GM23338 (cell line): ENCODE data around the gene IRAK2. TPM values are rescaled to one million over a fixed set of nuclear protein-coding genes. Genes with fewer than 3 reads are reported as not detected.
A peak's percentile ranks its signal among the peaks of the same experiment; 100 is the strongest.
"Not testable (repeated sequence)": the region's sequence is repeated elsewhere in the genome, so short reads cannot be mapped to it uniquely, and the experiment has no call there.

ENCODE experiments used
- ATAC-seq: fragments of 200-7000 bp; cut with Tn5 transposase; 3 replicates; pipeline ENCODE4 v1.9.1; 2020
- DNase-seq: peaks from one replicate; pipeline ENCODE4 v3.0.0-alpha.2; 2015; ENCODE audit warnings: low spot score
- H2AFZ ChIP-seq: fragments of 200-600 bp; sonication (generic); 2 replicates; pipeline ENCODE4 v1.8.0; 2016; ENCODE audit warnings: antibody characterized with exemption, mild to moderate bottlenecking, moderate library complexity
- H3F3A ChIP-seq: fragments of 200-600 bp; sonication (generic); replicated peaks from 2 replicates; pipeline ENCODE4 v1.8.0; 2017; ENCODE audit warnings: antibody characterized with exemption, mixed run types, low read depth
- H3K27ac ChIP-seq: fragments of 200-600 bp; sonication (generic); 2 replicates; pipeline ENCODE4 v1.6.1; 2016; ENCODE audit warnings: low read depth
- H3K27me3 ChIP-seq: fragments of 200-600 bp; sonication (generic); 2 replicates; pipeline ENCODE4 v1.8.0; 2016; ENCODE audit warnings: mild to moderate bottlenecking, mixed run types, moderate library complexity; ENCODE audit not compliant: insufficient read depth
- H3K36me3 ChIP-seq: fragments of 200-600 bp; sonication (generic); 2 replicates; pipeline ENCODE4 v1.8.0; 2016; ENCODE audit warnings: mild to moderate bottlenecking; ENCODE audit not compliant: insufficient read depth
- H3K4me1 ChIP-seq: fragments of 200-600 bp; sonication (generic); 2 replicates; pipeline ENCODE4 v1.8.0; 2016; ENCODE audit warnings: mild to moderate bottlenecking, moderate library complexity; ENCODE audit not compliant: insufficient read depth
- H3K4me2 ChIP-seq: fragments of 200-600 bp; sonication (generic); 2 replicates; pipeline ENCODE4 v1.7.1; 2017; ENCODE audit warnings: mixed run types
- H3K4me3 ChIP-seq: fragments of 200-600 bp; sonication (generic); 2 replicates; pipeline ENCODE4 v1.6.1; 2016; ENCODE audit warnings: mixed run types
- H3K79me2 ChIP-seq: fragments of 200-600 bp; sonication (generic); replicated peaks from 2 replicates; pipeline ENCODE4 v1.8.0; 2017; ENCODE audit warnings: mild to moderate bottlenecking; ENCODE audit not compliant: insufficient read depth
- H3K9me2 ChIP-seq: fragments of 200-600 bp; sonication (generic); 2 replicates; pipeline ENCODE4 v1.8.0; 2017; ENCODE audit not compliant: insufficient read depth
- H4K20me1 ChIP-seq: fragments of 200-600 bp; sonication (generic); replicated peaks from 2 replicates; pipeline ENCODE4 v1.8.0; 2017; ENCODE audit warnings: mild to moderate bottlenecking; ENCODE audit not compliant: insufficient read depth
- H3K27ac Mint-ChIP-seq: 2 replicates; pipeline ENCODE4 v1.8.0; 2020; ENCODE audit warnings: inconsistent platforms, mild to moderate bottlenecking, moderate library complexity, mixed read lengths
- H3K27me3 Mint-ChIP-seq: 3 replicates; pipeline ENCODE4 v1.8.0; 2022; ENCODE audit warnings: low read depth, mild to moderate bottlenecking, moderate library complexity, mixed read lengths, inconsistent platforms; ENCODE audit not compliant: insufficient read depth, poor library complexity
- H3K36me3 Mint-ChIP-seq: 3 replicates; pipeline ENCODE4 v1.8.0; 2021; ENCODE audit warnings: low read depth, mild to moderate bottlenecking, inconsistent platforms, moderate library complexity, mixed read lengths
- H3K4me1 Mint-ChIP-seq: 3 replicates; pipeline ENCODE4 v1.8.0; 2020; ENCODE audit warnings: mild to moderate bottlenecking, inconsistent platforms, mixed read lengths
- H3K4me3 Mint-ChIP-seq: 3 replicates; pipeline ENCODE4 v1.8.0; 2021; ENCODE audit warnings: moderate library complexity, mild to moderate bottlenecking, inconsistent platforms, mixed read lengths
- H3K9me3 Mint-ChIP-seq: 3 replicates; pipeline ENCODE4 v1.8.0; 2020; ENCODE audit warnings: moderate library complexity, mild to moderate bottlenecking, inconsistent platforms, mixed read lengths
- CREB1 ChIP-seq: fragments of 250-450 bp; sonication (Bioruptor Pico); IDR thresholded peaks from 2 replicates; pipeline ENCODE4 v1.5.0; 2020; ENCODE audit warnings: low read depth, mild to moderate bottlenecking, moderate library complexity
- CTCF ChIP-seq, 2 experiments: fragments of 200-600 bp in 1 of 2; sonication (generic) in 1 of 2; conservative IDR thresholded peaks; 2 replicates each; pipeline versions ENCODE4 v1.5.1 to v1.6.1; 2016 to 2017; ENCODE audit warnings: antibody characterized with exemption in 2 of 2, low read depth in 2 of 2, mild to moderate bottlenecking in 2 of 2, moderate library complexity in 1 of 2
- ETS1 ChIP-seq: IDR thresholded peaks from 2 replicates; pipeline ENCODE4 v1.6.1; 2016; ENCODE audit warnings: antibody characterized with exemption
- EZH2 ChIP-seq: fragments of 200-600 bp; sonication (generic); IDR thresholded peaks from one replicate; pipeline ENCODE4 v1.8.0; 2017; ENCODE audit warnings: antibody characterized with exemption, mild to moderate bottlenecking, low read depth; ENCODE audit not compliant: unreplicated experiment
- EZH2phosphoT487 ChIP-seq: fragments of 200-600 bp; sonication (generic); IDR thresholded peaks from one replicate; pipeline ENCODE4 v1.8.1; 2018; ENCODE audit warnings: antibody characterized with exemption; ENCODE audit not compliant: unreplicated experiment
- POLR2AphosphoS5 ChIP-seq: IDR thresholded peaks from 2 replicates; pipeline ENCODE4 v1.6.1; 2016; ENCODE audit warnings: antibody characterized with exemption, low read depth
- ZNF114 ChIP-seq: fragments of 250-450 bp; sonication (Bioruptor Pico); IDR thresholded peaks from 2 replicates; pipeline ENCODE4 v1.5.0; 2020; ENCODE audit warnings: mild to moderate bottlenecking, moderate library complexity
- ZNF331 ChIP-seq: fragments of 250-450 bp; sonication (Bioruptor Pico); IDR thresholded peaks from 2 replicates; pipeline ENCODE4 v1.5.0; 2020; ENCODE audit warnings: low read depth, mild to moderate bottlenecking, moderate library complexity
- polyA plus RNA-seq: library from polyadenylated mRNA; unstranded; fragments of >200 nt; fragmentation: Nextera tagmentation; extraction: Ambion mirVana; gene quantifications from 2 replicates; pipeline ENCODE4 v1.2.1, GENCODE V29; 2016
- total RNA-seq: library from RNA; depleted of rRNA; stranded (reverse); fragments of >200 nt; shearing (Covaris generic); gene quantifications from 2 replicates; pipeline ENCODE4 v1.2.3, GENCODE V29; 2014
- TF ChIP-seq, protein P1 (sequence below): fragments of 250-450 bp; sonication (Bioruptor Pico); IDR thresholded peaks from 2 replicates; pipeline ENCODE4 v1.5.0; 2020; ENCODE audit warnings: mild to moderate bottlenecking, moderate library complexity

The IRAK2 gene
- total and polyA plus RNA-seq, 2 experiments from 2014 or later = 0.37 to 1.4 TPM

DNA sequence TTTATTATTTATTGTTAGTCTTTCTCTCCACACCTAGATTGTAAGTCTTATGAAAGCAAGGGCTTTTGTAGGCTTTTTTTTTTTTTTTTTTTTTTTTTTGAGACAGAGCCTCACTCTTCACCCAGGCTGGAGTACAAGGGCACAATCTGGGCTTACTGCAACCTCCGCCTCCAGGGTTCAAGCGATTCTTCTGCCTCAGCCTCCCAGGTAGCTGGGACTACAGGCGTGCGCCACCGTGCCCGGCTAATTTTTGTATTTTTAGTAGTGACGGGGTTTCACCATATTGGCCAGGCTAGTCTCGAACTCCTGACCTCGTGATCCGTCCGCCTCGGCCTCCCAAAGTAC lies 546 bp upstream of the IRAK2 start:
- not testable (repeated sequence) for H3K27ac Mint-ChIP-seq, ATAC-seq, H3K4me1 Mint-ChIP-seq, H3K36me3 ChIP-seq, H3K4me2 ChIP-seq, H3K27ac ChIP-seq, H3K36me3 Mint-ChIP-seq, H3F3A ChIP-seq, H3K79me2 ChIP-seq, H3K4me1 ChIP-seq, H4K20me1 ChIP-seq, H3K27me3 ChIP-seq, DNase-seq, H3K9me2 ChIP-seq
- H2AFZ ChIP-seq = peak overlapping the region; percentile 94; the same call in 1 of the 2 replicates
- H3K27me3 Mint-ChIP-seq = peaks cover 12% of the 10 kb centered on the region
- H3K4me3 Mint-ChIP-seq = peak overlapping the region; percentile 60
- peaks cover 11% of the 10 kb centered on the region for H3K9me3 Mint-ChIP-seq
- H3K4me3 ChIP-seq = peak overlapping the region; percentile 95; the same call in 1 of the 2 replicates

- TF ChIP-seq ZNF331 = no peak
- no peak for TF ChIP-seq POLR2AphosphoS5
- TF ChIP-seq CTCF (conservative IDR thresholded peaks at IDR 0.05; ENCODE audit: low read depth in 2 of 2) = no peak
- TF ChIP-seq CREB1 (CRISPR knock-in tag) = no peak
- no peak for TF ChIP-seq ZNF114
- TF ChIP-seq EZH2phosphoT487 = no peak
- TF ChIP-seq ETS1 = no peak
- no peak for TF ChIP-seq EZH2
- TF ChIP-seq, protein P1, sequence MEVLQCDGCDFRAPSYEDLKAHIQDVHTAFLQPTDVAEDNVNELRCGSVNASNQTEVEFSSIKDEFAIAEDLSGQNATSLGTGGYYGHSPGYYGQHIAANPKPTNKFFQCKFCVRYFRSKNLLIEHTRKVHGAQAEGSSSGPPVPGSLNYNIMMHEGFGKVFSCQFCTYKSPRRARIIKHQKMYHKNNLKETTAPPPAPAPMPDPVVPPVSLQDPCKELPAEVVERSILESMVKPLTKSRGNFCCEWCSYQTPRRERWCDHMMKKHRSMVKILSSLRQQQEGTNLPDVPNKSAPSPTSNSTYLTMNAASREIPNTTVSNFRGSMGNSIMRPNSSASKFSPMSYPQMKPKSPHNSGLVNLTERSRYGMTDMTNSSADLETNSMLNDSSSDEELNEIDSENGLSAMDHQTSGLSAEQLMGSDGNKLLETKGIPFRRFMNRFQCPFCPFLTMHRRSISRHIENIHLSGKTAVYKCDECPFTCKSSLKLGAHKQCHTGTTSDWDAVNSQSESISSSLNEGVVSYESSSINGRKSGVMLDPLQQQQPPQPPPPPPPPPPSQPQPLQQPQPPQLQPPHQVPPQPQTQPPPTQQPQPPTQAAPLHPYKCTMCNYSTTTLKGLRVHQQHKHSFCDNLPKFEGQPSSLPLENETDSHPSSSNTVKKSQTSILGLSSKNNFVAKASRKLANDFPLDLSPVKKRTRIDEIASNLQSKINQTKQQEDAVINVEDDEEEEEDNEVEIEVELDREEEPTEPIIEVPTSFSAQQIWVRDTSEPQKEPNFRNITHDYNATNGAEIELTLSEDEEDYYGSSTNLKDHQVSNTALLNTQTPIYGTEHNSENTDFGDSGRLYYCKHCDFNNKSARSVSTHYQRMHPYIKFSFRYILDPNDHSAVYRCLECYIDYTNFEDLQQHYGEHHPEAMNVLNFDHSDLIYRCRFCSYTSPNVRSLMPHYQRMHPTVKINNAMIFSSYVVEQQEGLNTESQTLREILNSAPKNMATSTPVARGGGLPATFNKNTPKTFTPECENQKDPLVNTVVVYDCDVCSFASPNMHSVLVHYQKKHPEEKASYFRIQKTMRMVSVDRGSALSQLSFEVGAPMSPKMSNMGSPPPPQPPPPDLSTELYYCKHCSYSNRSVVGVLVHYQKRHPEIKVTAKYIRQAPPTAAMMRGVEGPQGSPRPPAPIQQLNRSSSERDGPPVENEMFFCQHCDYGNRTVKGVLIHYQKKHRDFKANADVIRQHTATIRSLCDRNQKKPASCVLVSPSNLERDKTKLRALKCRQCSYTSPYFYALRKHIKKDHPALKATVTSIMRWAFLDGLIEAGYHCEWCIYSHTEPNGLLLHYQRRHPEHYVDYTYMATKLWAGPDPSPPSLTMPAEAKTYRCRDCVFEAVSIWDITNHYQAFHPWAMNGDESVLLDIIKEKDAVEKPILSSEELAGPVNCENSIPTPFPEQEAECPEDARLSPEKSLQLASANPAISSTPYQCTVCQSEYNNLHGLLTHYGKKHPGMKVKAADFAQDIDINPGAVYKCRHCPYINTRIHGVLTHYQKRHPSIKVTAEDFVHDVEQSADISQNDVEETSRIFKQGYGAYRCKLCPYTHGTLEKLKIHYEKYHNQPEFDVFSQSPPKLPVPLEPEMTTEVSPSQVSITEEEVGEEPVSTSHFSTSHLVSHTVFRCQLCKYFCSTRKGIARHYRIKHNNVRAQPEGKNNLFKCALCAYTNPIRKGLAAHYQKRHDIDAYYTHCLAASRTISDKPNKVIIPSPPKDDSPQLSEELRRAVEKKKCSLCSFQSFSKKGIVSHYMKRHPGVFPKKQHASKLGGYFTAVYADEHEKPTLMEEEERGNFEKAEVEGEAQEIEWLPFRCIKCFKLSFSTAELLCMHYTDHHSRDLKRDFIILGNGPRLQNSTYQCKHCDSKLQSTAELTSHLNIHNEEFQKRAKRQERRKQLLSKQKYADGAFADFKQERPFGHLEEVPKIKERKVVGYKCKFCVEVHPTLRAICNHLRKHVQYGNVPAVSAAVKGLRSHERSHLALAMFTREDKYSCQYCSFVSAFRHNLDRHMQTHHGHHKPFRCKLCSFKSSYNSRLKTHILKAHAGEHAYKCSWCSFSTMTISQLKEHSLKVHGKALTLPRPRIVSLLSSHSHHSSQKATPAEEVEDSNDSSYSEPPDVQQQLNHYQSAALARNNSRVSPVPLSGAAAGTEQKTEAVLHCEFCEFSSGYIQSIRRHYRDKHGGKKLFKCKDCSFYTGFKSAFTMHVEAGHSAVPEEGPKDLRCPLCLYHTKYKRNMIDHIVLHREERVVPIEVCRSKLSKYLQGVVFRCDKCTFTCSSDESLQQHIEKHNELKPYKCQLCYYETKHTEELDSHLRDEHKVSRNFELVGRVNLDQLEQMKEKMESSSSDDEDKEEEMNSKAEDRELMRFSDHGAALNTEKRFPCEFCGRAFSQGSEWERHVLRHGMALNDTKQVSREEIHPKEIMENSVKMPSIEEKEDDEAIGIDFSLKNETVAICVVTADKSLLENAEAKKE (CRISPR knock-in tag) = no peak
- Mint-ChIP-seq H3K27ac (no peak overlapping the region), H3K36me3 (peaks cover 13% of the 10 kb centered on the region), H3K9me3 (peaks cover 25% of the 10 kb centered on the region), H3K4me3 (no peak overlapping the region), H3K27me3 (peaks cover 16% of the 10 kb centered on the region), H3K4me1 (peaks cover 3% of the 10 kb centered on the region; the same call in 1 of the 3 replicates)
- H4K20me1 ChIP-seq = no peaks in the 10 kb centered on the region
- peak overlapping the region; percentile 43; the same call in 1 of the 2 replicates for H2AFZ ChIP-seq
- no peak for ATAC-seq
- peaks cover 5% of the 10 kb centered on the region; the same call in 1 of the 2 replicates for H3K36me3 ChIP-seq
- no peak overlapping the region for H3K27ac ChIP-seq
- H3K9me2 ChIP-seq = 0 out of 2 replicates have a peak, but pooled peaks cover 4% of the 10 kb centered on the region
- no peaks in the 10 kb centered on the region for H3K27me3 ChIP-seq
- DNase-seq = no peak
- no peaks in the 10 kb centered on the region for H3K4me1 ChIP-seq
- H3K79me2 ChIP-seq = no peaks in the 10 kb centered on the region
- H3K4me2 ChIP-seq = peak overlapping the region; percentile 97
- H3K4me3 ChIP-seq = peak overlapping the region; percentile 95; the same call in 1 of the 2 replicates
- no peaks in the 10 kb centered on the region for H3F3A ChIP-seq
Measured at GRCh38 chr3:10166213-10166604, 1.5 kb downstream of the IRAK2 start.
